OCI-LY1 (cell line): ENCODE measurements around the gene MAGI2.

Experiments used
- H2AFZ ChIP-seq: fragments of 200-600 bp; sonication (generic), shearing (Covaris generic); 2 replicates; pipeline ENCODE4 v1.6.0; 2014; ENCODE audit warnings: antibody characterized with exemption, mild to moderate bottlenecking, low read length
- H3F3A ChIP-seq: fragments of 200-600 bp; sonication (generic), shearing (Covaris generic); 2 replicates; pipeline ENCODE4 v1.6.0; 2014; ENCODE audit warnings: mild to moderate bottlenecking, antibody characterized with exemption, low read length, moderate library complexity; ENCODE audit not compliant: insufficient read depth
- H3K27ac ChIP-seq: fragments of 200-600 bp; sonication (generic); 2 replicates; pipeline ENCODE4 v1.5.1; 2014; ENCODE audit warnings: low read length, mixed run types, mild to moderate bottlenecking, low read depth; ENCODE audit not compliant: poor library complexity, severe bottlenecking
- H3K27me3 ChIP-seq: fragments of 200-600 bp; sonication (generic); 2 replicates; pipeline ENCODE4 v1.6.0; 2014; ENCODE audit warnings: antibody characterized with exemption, mild to moderate bottlenecking, low read length, moderate library complexity; ENCODE audit not compliant: insufficient read depth
- H3K36me3 ChIP-seq: fragments of 200-600 bp; sonication (generic); 2 replicates; pipeline ENCODE4 v1.6.1; 2014; ENCODE audit warnings: mild to moderate bottlenecking, antibody characterized with exemption, low read length, moderate library complexity, mixed read lengths; ENCODE audit not compliant: insufficient read depth
- H3K4me1 ChIP-seq: fragments of 200-600 bp; sonication (generic); 2 replicates; pipeline ENCODE4 v1.5.1; 2014; ENCODE audit warnings: mild to moderate bottlenecking, low read length, moderate library complexity; ENCODE audit not compliant: insufficient read depth, severe bottlenecking
- H3K4me2 ChIP-seq: fragments of 200-600 bp; sonication (generic), shearing (Covaris generic); 2 replicates; pipeline ENCODE4 v1.6.1; 2014; ENCODE audit warnings: low read length
- H3K4me3 ChIP-seq: fragments of 200-600 bp; sonication (generic); 2 replicates; pipeline ENCODE4 v1.5.1; 2014; ENCODE audit warnings: low read length, low read depth, mild to moderate bottlenecking, mixed read lengths; ENCODE audit not compliant: poor library complexity, severe bottlenecking
- H3K79me2 ChIP-seq: fragments of 200-600 bp; shearing (Covaris generic); 2 replicates; pipeline ENCODE4 v1.6.1; 2016; ENCODE audit warnings: mixed run types, low read length, mixed read lengths; ENCODE audit not compliant: insufficient read depth
- H3K9ac ChIP-seq: fragments of 200-600 bp; sonication (generic), shearing (Covaris generic); 2 replicates; pipeline ENCODE4 v1.6.1; 2014; ENCODE audit warnings: mild to moderate bottlenecking, low read length, mixed read lengths
- H3K9me2 ChIP-seq: fragments of 200-600 bp; sonication (generic), shearing (Covaris generic); 2 replicates; pipeline ENCODE4 v1.6.1; 2014; ENCODE audit warnings: low read depth, mild to moderate bottlenecking, low read length, mixed read lengths
- H3K9me3 ChIP-seq: fragments of 200-600 bp; shearing (Covaris generic); 2 replicates; pipeline ENCODE4 v1.6.1; 2014; ENCODE audit warnings: low read length, mixed read lengths
- H4K20me1 ChIP-seq: fragments of 200-600 bp; sonication (generic), shearing (Covaris generic); 2 replicates; pipeline ENCODE4 v1.6.0; 2016; ENCODE audit warnings: mild to moderate bottlenecking, low read length; ENCODE audit not compliant: insufficient read depth
- CTCF ChIP-seq: fragments of 200-600 bp; sonication (generic), shearing (Covaris generic); IDR thresholded peaks from 2 replicates; pipeline ENCODE4 v1.5.1; 2017; ENCODE audit warnings: mild to moderate bottlenecking, antibody characterized with exemption, low read length, moderate library complexity, mixed read lengths
- EZH2 ChIP-seq: fragments of 200-600 bp; sonication (generic), shearing (Covaris generic); IDR thresholded peaks from 2 replicates; pipeline ENCODE4 v1.8.0; 2017; ENCODE audit warnings: borderline replicate concordance, mixed run types, mild to moderate bottlenecking, antibody characterized with exemption, low read length, moderate library complexity, mixed read lengths

The MAGI2 gene

GRCh38 chr7:78437118-78437517, 1016.3 kb downstream of the MAGI2 start:
- Histone ChIP-seq H3K27me3 (no peaks in the 10 kb centered on the region), H3K27ac (no peak overlapping the region), H3K4me3 (no peak overlapping the region), H3K9ac (no peak overlapping the region), H4K20me1 (no peaks in the 10 kb centered on the region), H3K4me1 (no peaks in the 10 kb centered on the region), H3K4me2 (no peak overlapping the region), H3K36me3 (no peaks in the 10 kb centered on the region), H3K9me2 (no peaks in the 10 kb centered on the region), H2AFZ (no peak overlapping the region), H3K79me2 (no peaks in the 10 kb centered on the region), H3F3A (no peaks in the 10 kb centered on the region), H3K9me3 (no peaks in the 10 kb centered on the region)
- TF ChIP-seq EZH2 (no peak), CTCF (no peak)

DNA sequence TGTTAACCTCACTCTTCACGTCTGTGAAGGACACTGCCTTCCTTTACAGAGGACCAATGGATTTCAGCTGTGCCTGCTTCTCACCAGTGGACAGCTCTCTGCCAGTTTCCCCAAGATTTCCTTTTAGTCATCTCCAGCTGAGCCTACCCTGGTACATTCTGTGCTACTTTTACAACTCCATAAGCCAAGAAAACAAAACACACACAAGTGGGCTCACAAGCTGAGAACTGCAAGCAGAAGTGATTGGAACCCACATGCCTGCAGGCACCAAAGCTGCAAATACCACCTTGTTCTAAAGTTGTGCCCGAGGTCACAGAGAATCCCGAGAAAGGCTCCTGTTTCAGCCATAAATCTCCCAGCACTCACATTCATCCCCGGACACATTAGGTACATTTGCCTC, 1018.1 kb downstream of the MAGI2 start:
- H3K27ac ChIP-seq = no peak overlapping the region
- no peaks in the 10 kb centered on the region for H4K20me1 ChIP-seq
- H3K79me2 ChIP-seq = no peaks in the 10 kb centered on the region
- H3F3A ChIP-seq = no peaks in the 10 kb centered on the region
- no peak overlapping the region for H3K4me3 ChIP-seq
- no peaks in the 10 kb centered on the region for H3K4me1 ChIP-seq
- no peak overlapping the region for H2AFZ ChIP-seq
- no peaks in the 10 kb centered on the region for H3K27me3 ChIP-seq
- H3K9me3 ChIP-seq = no peaks in the 10 kb centered on the region
- H3K9me2 ChIP-seq = no peaks in the 10 kb centered on the region
- no peak overlapping the region for H3K4me2 ChIP-seq
- no peak overlapping the region for H3K9ac ChIP-seq
- no peaks in the 10 kb centered on the region for H3K36me3 ChIP-seq
- TF ChIP-seq EZH2 = no peak
- TF ChIP-seq CTCF = no peak

- H3K4me2 ChIP-seq = no peak overlapping the region
- TF ChIP-seq EZH2 = no peak
- TF ChIP-seq CTCF = 0 out of 2 replicates have a peak, but pooled peaks have one; percentile 13
- no peak overlapping the region for H2AFZ ChIP-seq
- H3K9me3 ChIP-seq = no peaks in the 10 kb centered on the region
- no peak overlapping the region for H3K9ac ChIP-seq
- H3K9me2 ChIP-seq = no peaks in the 10 kb centered on the region
- H3K4me1 ChIP-seq = no peaks in the 10 kb centered on the region
- no peak overlapping the region for H3K27ac ChIP-seq
- H4K20me1 ChIP-seq = no peaks in the 10 kb centered on the region
- H3K79me2 ChIP-seq = no peaks in the 10 kb centered on the region
- H3K27me3 ChIP-seq = no peaks in the 10 kb centered on the region
- no peak overlapping the region for H3K4me3 ChIP-seq
- H3K36me3 ChIP-seq = no peaks in the 10 kb centered on the region
- no peaks in the 10 kb centered on the region for H3F3A ChIP-seq
These were observed 1019.2 kb downstream of the MAGI2 start for GRCh38 chr7:78434281-78434680.
